CD14-positive monocyte (primary cell): ENCODE data around the gene C2orf80. TPM values are rescaled to one million over a fixed set of nuclear protein-coding genes. Genes with fewer than 3 reads are reported as not detected.

Experiments used
- DNase-seq, 3 donors: peaks; one replicate each; pipeline ENCODE4 v3.0.0-alpha.2; 2011 to 2022
- H2AFZ ChIP-seq: 2 replicates; pipeline ENCODE4 v1.6.0; 2012; ENCODE audit warnings: mild to moderate bottlenecking, low read depth, low read length, inconsistent platforms; ENCODE audit not compliant: insufficient read depth, poor library complexity, severe bottlenecking
- H3K27ac ChIP-seq, 2 donors: 1 replicate in 1 of 2; 2 replicates in 1 of 2; pipeline ENCODE4 v1.5.1; 2012 to 2013; ENCODE audit warnings: low read length in 2 of 2, control low read depth in 1 of 2, inconsistent platforms in 1 of 2, low read depth in 1 of 2, mild to moderate bottlenecking in 1 of 2
- H3K27me3 ChIP-seq, 2 donors: one replicate each; pipeline versions ENCODE4 v1.6.0 to v1.6.1; 2011 to 2013; ENCODE audit warnings: low read length in 2 of 2; ENCODE audit not compliant: control insufficient read depth in 2 of 2, insufficient read depth in 2 of 2
- H3K36me3 ChIP-seq, 2 donors: replicated peaks in 1 of 2; 1 replicate in 1 of 2; 2 replicates in 1 of 2; pipeline versions ENCODE4 v1.5.1 to v1.6.1; 2012 to 2013; ENCODE audit warnings: low read length in 2 of 2, control low read depth in 1 of 2, inconsistent platforms in 1 of 2, mild to moderate bottlenecking in 1 of 2; ENCODE audit not compliant: insufficient read depth in 2 of 2, control insufficient read depth in 1 of 2
- H3K4me1 ChIP-seq, 2 donors: 1 replicate in 1 of 2; 2 replicates in 1 of 2; pipeline versions ENCODE4 v1.5.1 to v1.6.1; 2012 to 2013; ENCODE audit warnings: low read length in 2 of 2, control low read depth in 1 of 2, inconsistent platforms in 1 of 2, mild to moderate bottlenecking in 1 of 2, moderate library complexity in 1 of 2; ENCODE audit not compliant: insufficient read depth in 2 of 2, control insufficient read depth in 1 of 2
- H3K4me2 ChIP-seq: replicated peaks from 2 replicates; pipeline ENCODE3; 2012; ENCODE audit warnings: low read length, moderate library complexity, mild to moderate bottlenecking; ENCODE audit not compliant: poor library complexity, severe bottlenecking; ENCODE audit errors: extremely low read depth
- H3K4me3 ChIP-seq, 3 experiments: fragments of 200-600 bp in 1 of 3; sonication (generic) in 1 of 3; replicated peaks in 1 of 3; 1 replicate in 2 of 3; 2 replicates in 1 of 3; pipeline ENCODE4 v1.5.1; 2011 to 2013; ENCODE audit warnings: low read length in 3 of 3, mild to moderate bottlenecking in 3 of 3, control low read depth in 2 of 3, low read depth in 2 of 3, inconsistent platforms in 1 of 3, moderate library complexity in 1 of 3
- H3K79me2 ChIP-seq: 2 replicates; pipeline ENCODE4 v1.6.0; 2012; ENCODE audit warnings: mild to moderate bottlenecking, control low read depth, inconsistent platforms, low read length, moderate library complexity; ENCODE audit not compliant: insufficient read depth
- H3K9ac ChIP-seq: 2 replicates; pipeline ENCODE4 v1.6.0; 2017; ENCODE audit warnings: low read length, mild to moderate bottlenecking; ENCODE audit not compliant: insufficient read depth, poor library complexity, severe bottlenecking
- H3K9me3 ChIP-seq, 2 donors: replicated peaks in 1 of 2; 1 replicate in 1 of 2; 2 replicates in 1 of 2; pipeline versions ENCODE4 v1.5.1 to v1.6.1; 2012 to 2013; ENCODE audit warnings: low read length in 2 of 2, control low read depth in 1 of 2; ENCODE audit not compliant: control insufficient read depth in 1 of 2, insufficient read depth in 1 of 2
- H4K20me1 ChIP-seq: 2 replicates; pipeline ENCODE4 v1.6.0; 2012; ENCODE audit warnings: mild to moderate bottlenecking, low read length, control low read depth, moderate library complexity; ENCODE audit not compliant: insufficient read depth
- H3K27ac Mint-ChIP-seq, 7 donors: one replicate each; pipeline ENCODE4 v1.8.0; 2020; ENCODE audit warnings: mild to moderate bottlenecking in 7 of 7, mixed read lengths in 7 of 7, moderate library complexity in 6 of 7, inconsistent platforms in 2 of 7
- H3K27me3 Mint-ChIP-seq, 3 donors: one replicate each; pipeline ENCODE4 v1.8.0; 2021 to 2022; ENCODE audit warnings: low read depth in 3 of 3, mild to moderate bottlenecking in 3 of 3, mixed read lengths in 3 of 3, moderate library complexity in 3 of 3, inconsistent platforms in 1 of 3
- H3K36me3 Mint-ChIP-seq, 2 donors: one replicate each; pipeline ENCODE4 v1.8.0; 2020; ENCODE audit warnings: mixed read lengths in 2 of 2, inconsistent platforms in 1 of 2, mild to moderate bottlenecking in 1 of 2
- H3K4me1 Mint-ChIP-seq: one replicate; pipeline ENCODE4 v1.8.0; 2020; ENCODE audit warnings: mild to moderate bottlenecking, mixed read lengths
- H3K4me3 Mint-ChIP-seq, 2 donors: one replicate each; pipeline ENCODE4 v1.8.0; 2020; ENCODE audit warnings: mild to moderate bottlenecking in 2 of 2, mixed read lengths in 2 of 2, moderate library complexity in 1 of 2
- H3K9me3 Mint-ChIP-seq, 7 donors: one replicate each; pipeline ENCODE4 v1.8.0; 2020 to 2022; ENCODE audit warnings: mixed read lengths in 7 of 7, mild to moderate bottlenecking in 6 of 7, moderate library complexity in 6 of 7, inconsistent platforms in 2 of 7
- CTCF ChIP-seq: fragments of 200-600 bp; IDR thresholded peaks from one replicate; pipeline ENCODE4 v1.8.0; 2022; ENCODE audit warnings: antibody characterized with exemption, mild to moderate bottlenecking
- WGBS: methylation state at CpG from one replicate; pipeline ENCODE4 v1.1.5; 2013; ENCODE audit warnings: missing lambda C conversion rate; ENCODE audit not compliant: insufficient coverage; 5-methylcytosine and 5-hydroxymethylcytosine counted together
- intact Hi-C, 2 donors: fragments of 100-400 bp; cut with micrococcal nuclease; formaldehyde crosslinking; loops; one replicate each; pipeline versions ENCODE4 v1.15.0 to v1.15.1; 2023
- polyA minus RNA-seq: library from RNA; depleted of rRNA, polyadenylated mRNA; stranded (reverse); fragments of >200 nt; gene quantifications from 2 replicates; pipeline ENCODE4 v1.2.3, GENCODE V29; 2012
- polyA plus RNA-seq, 3 donors: library from polyadenylated mRNA; depleted of rRNA in 1 of 3; unstranded in 2 of 3; stranded (reverse) in 1 of 3; fragments of 300-500 nt in 2 of 3; fragments of >200 nt in 1 of 3; fragmentation: Illumina TruSeq in 2 of 3; gene quantifications; 1 replicate in 2 of 3; 2 replicates in 1 of 3; pipeline ENCODE4 v1.2.3, GENCODE V29; 2012 to 2021
- total RNA-seq, 12 experiments: library from RNA in 1 of 12; stranded (reverse) in 1 of 12; fragments of 120-200 nt in 1 of 12; gene quantifications; one replicate each; pipeline ENCODE4 v1.2.4 and lab custom pipeline; 2013 to 2026; ENCODE audit warnings: mixed read lengths in 6 of 12, inconsistent platforms in 1 of 12

Gene C2orf80
- not detected for total RNA-seq (2013)
- polyA plus RNA-seq, result not detected
- not detected in 2 replicates for polyA minus RNA-seq
- total RNA-seq (lab: John Stamatoyannopoulos, UW), result 0 to 1.5 (median 0.05) reads per million in 11 experiments

GRCh38 chr2:208189810-208190503, at the start of gene C2orf80:
Gene C2orf80 (minus strand): TSS chr2:208190030. CDS start chr2:208186986, 3,044 bp downstream.
- H3K27ac Mint-ChIP-seq, result peak within 1 kb of the TSS in 2 of 7 donors; percentile 24 to 33
- H3K36me3 Mint-ChIP-seq, result no peaks in the 10 kb centered on the region
- peaks cover 0 to 3% (median 0%) of the 10 kb centered on the region in 7 donors for H3K9me3 Mint-ChIP-seq
- no peak for TF ChIP-seq CTCF
- Histone ChIP-seq H3K36me3 (no peaks in the 10 kb centered on the region), H3K4me2 (no peak within 1 kb of the TSS), H3K4me1 (no peaks in the 10 kb centered on the region), H3K27me3 (no peaks in the 10 kb centered on the region), H3K79me2 (no peaks in the 10 kb centered on the region), H3K9ac (no peak within 1 kb of the TSS), H3K27ac (no peak within 1 kb of the TSS), H3K9me3 (no peaks in the 10 kb centered on the region), H4K20me1 (no peaks in the 10 kb centered on the region), H2AFZ (no peak within 1 kb of the TSS), H3K4me3 (no peak within 1 kb of the TSS)
- peaks cover 0 to 6% (median under 1%) of the 10 kb centered on the region in 3 donors for H3K27me3 Mint-ChIP-seq
- intact Hi-C loops, result no loop called here
- H3K4me1 Mint-ChIP-seq, result no peaks in the 10 kb centered on the region
- no peak for DNase-seq
- 94% methylated on average over 5 of the region's 10 CpGs for whole genome bisulfite sequencing
- H3K4me3 Mint-ChIP-seq, result no peak within 1 kb of the TSS

GRCh38 chr2:208235860-208236259, 46.0 kb upstream of the C2orf80 start:
- H3K9me3 ChIP-seq, result peaks cover 0 to 7% of the 10 kb centered on the region in 2 donors
- no peak overlapping the region for H3K4me2 ChIP-seq
- Mint-ChIP-seq H3K27ac (no peak overlapping the region), H3K4me3 (no peak overlapping the region), H3K27me3 (peaks cover 0 to 2% (median 1%) of the 10 kb centered on the region in 3 donors), H3K9me3 (peaks cover 6 to 18% (median 12%) of the 10 kb centered on the region in 7 donors), H3K36me3 (peaks cover 47 to 59% of the 10 kb centered on the region in 2 donors), H3K4me1 (no peaks in the 10 kb centered on the region)
- no peaks in the 10 kb centered on the region for H3K27me3 ChIP-seq
- DNase-seq, result no peak
- H3K36me3 ChIP-seq, result peaks cover 50 to 62% of the 10 kb centered on the region in 2 donors
- H3K4me1 ChIP-seq, result no peaks in the 10 kb centered on the region
- H3K9ac ChIP-seq, result no peak overlapping the region
- H3K79me2 ChIP-seq, result no peaks in the 10 kb centered on the region
- WGBS, result no CpG with 5 or more reads among the region's 2 CpGs
- TF ChIP-seq CTCF, result no peak
- H4K20me1 ChIP-seq, result no peaks in the 10 kb centered on the region
- no peak overlapping the region for H3K27ac ChIP-seq
- no peak overlapping the region for H3K4me3 ChIP-seq
- H2AFZ ChIP-seq, result no peak overlapping the region
- intact Hi-C loops, result no loop called here
